GM21526 (cell line): Measurements from ENCODE around the gene BLM.
"Not testable (repeated sequence)": the region's sequence is repeated elsewhere in the genome, so short reads cannot be mapped to it uniquely, and the experiment has no call there.

ENCODE experiments used
- ATAC-seq: cut with Tn5 transposase; IDR thresholded peaks from one replicate; pipeline ENCODE4 v1.9.1; 2021; ENCODE audit warnings: moderate library complexity; ENCODE audit not compliant: unreplicated experiment, low FRiP score

The BLM gene

DNA sequence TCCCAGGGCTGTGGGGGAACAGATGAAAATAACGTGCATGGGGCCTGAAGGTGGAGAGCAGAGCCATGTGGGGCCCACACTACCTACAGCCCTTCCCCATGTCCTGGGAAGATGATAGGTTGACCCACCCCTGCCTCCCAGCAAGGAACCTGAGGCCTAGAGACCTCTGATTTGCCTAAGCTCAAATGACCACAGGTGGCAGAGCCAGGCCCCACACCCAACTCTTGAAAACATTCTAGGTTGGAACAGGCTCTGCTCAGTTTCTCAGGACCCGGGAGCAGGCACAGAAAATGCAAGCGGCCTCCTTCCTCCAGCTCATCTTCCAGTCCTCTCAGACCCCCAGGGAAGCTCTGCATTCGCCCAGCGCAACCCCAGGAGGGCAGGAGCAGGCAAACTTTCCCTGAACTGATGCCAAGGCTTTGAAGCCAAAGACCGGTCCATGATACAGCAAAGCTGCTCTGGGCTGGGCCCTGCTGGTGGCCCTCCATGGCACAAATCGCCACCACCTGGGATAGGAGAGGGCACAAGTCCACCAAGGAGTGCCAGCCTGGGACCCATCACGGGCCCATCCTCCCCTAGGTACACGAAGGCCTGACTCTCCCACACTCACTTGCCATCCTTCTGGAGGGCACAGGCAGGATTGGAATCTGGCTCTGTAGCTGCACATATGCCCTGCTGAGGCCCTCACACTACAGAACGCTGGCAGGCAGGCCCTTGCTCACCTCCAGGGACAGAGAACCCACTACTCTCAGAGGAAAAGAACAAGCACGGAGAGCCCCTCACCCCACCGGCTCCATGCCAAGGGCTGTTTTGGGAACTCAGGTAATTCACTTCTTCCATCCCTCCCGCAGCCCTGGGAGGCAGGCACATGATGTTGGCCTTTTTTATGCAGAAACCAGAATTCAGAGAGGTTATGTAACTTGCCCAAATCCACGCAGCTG lies 100.2 kb downstream of the BLM start:
- no peak for ATAC-seq

DNA sequence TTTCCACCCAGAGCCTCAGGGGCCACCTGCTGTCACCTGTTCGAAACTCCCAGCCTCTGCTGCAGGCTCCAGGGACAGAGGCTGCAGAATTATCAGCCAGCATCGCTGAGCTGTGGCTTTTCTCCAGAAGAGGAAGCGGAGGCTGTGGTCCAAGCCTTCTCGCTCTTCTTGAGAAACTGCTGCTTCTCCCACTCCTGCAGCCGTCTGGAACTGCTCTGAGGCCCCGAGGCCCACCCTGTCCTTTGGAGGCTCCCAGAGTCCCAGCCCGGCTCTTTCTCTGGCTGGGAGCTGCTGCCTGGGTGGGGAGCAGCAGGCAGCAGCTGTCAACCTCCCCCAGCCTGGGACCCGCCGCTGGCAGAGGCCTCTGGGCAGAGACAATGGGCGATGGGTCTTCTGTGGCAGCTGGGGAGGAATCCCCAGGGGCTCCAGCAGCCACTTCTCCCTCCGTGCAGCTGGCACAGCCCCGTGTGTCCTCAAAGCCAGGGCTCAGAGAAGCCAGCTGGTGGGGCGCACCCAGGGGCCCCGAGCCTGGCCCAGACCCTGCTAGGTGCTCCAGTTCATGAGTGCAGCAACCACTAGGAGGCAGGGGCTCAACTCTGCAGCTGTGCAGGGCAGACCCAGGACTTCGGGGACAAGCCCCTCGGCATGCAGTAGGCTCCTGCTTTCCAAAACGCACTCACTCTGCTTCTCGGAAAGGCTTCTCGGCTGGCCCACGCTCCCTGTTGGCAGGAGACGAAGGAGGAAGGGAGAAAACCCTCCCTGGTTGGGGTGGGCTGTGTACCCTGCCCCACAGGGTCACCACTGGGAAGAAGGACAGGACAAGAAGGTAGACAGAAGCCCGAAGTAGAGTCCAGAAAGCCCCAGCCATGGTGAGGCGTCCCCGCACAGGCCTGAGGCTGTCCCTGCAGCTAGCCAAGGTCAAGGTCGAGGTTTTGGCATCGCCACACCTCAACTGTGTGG lies 101.4 kb downstream of the BLM start:
- ATAC-seq = no peak

DNA sequence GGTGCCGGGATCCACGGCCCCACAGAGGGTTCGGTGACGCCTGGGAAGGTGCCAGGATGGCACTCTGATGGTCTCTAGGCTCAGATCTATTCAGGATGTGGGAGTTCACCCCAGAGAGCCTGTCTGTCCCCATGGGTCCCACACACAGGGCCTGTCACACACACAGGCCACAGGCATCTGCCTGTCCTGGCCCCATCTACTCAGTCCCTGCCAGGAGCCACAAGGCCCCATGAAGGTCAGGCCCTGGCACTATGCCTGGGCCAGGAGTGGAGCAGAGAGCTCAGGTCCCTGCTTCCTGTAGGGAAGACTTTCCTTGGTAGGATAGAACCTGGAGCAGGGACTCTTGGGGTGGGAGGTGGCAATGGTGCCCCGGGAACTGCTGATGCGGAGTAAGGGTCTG lies 102.2 kb downstream of the BLM start:
- no peak for ATAC-seq

- ATAC-seq = no peak
Observed at GRCh38 chr15:90819850-90820249, 102.7 kb downstream of the BLM start.

DNA sequence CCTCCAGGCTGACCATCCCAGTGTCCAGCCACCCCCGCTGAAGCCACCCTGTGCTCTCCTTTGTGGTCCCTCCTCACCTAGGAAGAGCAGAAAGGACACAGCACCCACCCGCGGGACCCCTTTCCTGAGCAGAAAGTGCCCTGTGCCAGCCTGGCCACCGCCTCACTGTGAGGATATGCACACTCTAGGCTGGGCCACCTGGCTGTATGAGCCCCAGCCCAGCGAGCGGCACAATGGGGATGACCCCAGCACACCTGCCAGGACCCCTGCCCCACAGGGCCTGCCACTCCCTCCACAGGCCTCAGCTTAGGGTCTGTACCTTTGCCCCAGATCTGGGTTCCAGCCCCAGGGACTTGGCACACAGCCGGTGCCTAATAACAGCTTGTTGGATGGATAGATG lies 103.3 kb downstream of the BLM start:
- no peak for ATAC-seq

- ATAC-seq = no peak
Observed at GRCh38 chr15:90822204-90822955, 105.2 kb downstream of the BLM start.

DNA sequence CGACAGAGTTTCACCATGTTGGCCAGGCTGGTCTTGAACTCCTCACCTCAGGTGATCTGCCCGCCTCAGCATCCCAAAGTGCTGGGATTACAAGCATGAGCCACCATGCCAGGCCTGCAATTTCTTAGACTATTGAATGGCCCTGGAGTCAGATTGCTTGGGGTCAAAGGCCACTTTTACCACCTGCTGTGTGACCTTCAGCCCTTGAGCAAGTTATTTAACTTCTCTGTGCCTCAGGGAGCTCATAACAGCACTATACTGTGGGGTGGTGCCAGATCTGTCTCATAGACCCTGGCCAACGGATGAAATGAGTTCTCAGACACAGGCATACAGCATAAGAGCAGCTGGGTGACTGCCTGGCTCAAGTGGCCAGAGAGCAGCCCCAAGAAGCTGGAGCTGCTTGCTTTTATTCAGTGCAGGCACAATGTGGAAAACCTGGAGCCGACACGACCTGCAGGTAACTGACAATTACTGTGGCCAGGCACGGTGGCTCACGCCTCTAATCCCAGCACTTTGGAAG lies 106.4 kb downstream of the BLM start:
- no peak for ATAC-seq

DNA sequence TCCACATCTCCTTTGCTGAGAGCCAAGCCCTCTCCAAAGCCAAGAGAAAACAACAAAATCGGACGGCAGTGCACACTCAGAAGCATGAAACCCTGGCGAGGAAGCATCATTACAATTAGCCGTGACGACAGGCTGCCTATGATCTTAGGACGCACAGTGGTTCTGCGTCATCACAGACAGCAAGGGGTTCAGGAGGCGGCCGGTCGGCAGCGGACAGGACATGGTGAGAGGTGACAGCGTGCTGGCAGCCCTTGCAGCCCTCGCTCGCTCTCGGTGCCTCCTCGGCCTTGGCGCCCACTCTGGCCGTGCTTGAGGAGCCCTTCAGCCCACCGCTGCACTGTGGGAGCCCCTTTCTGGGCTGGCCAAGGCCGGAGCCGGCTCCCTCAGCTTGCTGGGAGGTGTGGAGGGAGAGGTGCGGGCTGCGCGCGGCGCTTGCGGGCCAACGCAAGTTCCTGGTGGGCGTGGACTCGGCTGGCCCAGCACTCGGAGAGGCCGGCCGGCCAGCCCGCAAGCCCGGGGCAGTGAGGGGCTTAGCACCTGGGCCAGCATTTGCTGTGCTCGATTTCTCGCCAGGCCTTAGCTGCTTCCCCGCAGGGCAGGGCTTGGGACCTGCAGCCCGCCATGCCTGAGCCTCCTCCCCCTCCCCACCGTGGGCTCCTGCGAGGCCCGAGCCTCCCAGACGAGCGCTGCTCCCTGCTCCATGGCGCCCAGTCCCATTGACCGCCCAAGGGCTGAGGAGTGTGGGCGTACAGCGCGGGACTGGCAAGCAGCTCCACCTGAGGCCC lies 108.2 kb downstream of the BLM start:
- ATAC-seq = not testable (repeated sequence)

GRCh38 chr15:90826206-90826885 lies 109.2 kb downstream of the BLM start:
- not testable (repeated sequence) for ATAC-seq

DNA sequence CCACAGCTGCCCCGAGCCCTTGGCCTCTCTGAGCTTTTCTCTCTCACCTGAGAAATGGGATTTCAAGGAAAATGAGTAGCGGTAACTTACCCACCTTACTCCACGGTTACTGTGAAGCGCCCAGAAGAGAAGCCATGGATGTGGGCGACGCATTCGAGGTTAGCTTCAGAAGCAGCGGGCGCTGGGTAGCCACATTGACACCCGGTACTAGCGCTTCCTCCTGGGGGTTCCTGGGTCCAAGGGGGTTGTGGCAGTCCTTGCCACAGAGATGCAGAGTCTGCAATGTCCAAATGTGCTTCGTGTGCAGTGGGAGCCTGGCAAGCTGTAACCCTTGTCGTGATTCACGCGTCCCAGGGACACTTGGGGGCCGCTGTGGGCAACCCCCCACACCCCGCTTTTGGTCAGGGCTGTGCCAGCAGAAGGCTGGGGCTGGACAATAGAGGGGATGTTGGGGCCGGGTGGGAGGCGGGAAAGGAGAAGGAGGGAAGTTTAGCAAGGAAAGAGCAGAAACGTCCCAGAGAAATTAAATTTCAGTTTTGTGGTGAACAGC lies 109.8 kb downstream of the BLM start:
- ATAC-seq = no peak

DNA sequence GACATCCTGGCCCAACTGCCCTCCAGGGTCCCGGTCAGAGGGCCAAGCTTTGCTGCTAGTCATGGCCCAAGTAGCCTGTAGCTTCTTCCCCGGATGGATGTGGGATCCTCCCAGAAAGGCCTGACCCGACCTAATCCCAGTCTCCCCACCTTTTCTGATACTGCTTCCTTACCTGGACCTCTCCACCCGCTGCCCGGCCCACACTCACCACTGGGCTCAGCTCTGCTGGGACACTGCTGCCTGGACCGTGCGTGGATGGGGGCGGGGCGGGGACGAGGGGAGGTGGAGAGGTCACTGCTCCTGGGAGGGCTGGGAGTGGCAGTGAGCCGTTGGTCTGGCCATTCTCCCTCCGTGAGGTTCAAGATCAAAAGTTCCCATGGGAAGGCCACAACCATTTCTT lies 111.0 kb downstream of the BLM start:
- ATAC-seq = no peak

- no peak for ATAC-seq
Observed at GRCh38 chr15:90829126-90829525, 112.0 kb downstream of the BLM start.

GRCh38 chr15:90829942-90830440 lies 112.8 kb downstream of the BLM start:
- no peak for ATAC-seq

GRCh38 chr15:90834626-90835025 lies 117.5 kb downstream of the BLM start:
- ATAC-seq = no peak

- no peak for ATAC-seq
Observed at GRCh38 chr15:90836296-90836871, 119.2 kb downstream of the BLM start.

DNA sequence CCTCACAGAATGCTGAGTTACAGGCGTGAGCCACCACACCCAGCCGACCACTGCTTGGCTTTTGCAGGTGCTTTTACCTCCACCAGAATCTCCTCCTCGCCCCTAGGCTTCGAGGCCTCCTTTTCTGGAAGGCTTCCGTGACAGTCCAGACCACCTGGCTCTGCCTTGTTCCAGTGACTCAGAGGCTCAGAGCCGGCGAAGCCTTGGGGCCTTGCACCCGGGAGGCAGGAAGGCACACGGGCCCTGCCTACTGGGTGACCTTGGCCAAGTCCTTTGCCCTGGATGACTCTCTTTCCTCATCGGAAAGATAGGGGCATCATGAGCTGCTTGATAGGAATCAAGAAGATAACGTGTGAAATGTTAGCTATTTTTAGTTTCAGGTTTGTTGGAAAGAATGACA lies 119.9 kb downstream of the BLM start:
- ATAC-seq = no peak

GRCh38 chr15:90838139-90838538 lies 121.0 kb downstream of the BLM start:
- no peak for ATAC-seq

DNA sequence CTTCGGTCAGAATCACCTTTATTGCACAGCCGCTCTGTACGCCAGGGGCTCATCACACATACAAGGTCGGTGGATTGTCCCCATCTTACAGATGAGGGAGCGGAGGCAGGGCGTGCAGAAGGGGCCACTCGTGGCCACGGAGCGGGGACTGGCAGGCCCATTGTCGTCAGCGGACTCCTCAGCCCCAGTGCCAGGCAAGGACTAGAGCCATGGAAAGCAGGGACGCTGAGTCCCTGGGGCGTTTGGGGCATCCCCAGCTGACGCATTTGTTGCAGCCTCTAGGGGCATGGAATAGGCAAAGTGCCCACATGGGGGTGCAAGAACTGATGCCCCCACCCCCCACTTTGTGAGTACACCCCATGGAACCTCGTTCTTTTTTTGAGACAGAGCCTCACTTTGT lies 121.4 kb downstream of the BLM start:
- ATAC-seq = no peak
